ENCODE data around the gene FOXD1. TPM values are rescaled to one million over a fixed set of nuclear protein-coding genes. Genes with fewer than 3 reads are reported as not detected.
"Not testable (repeated sequence)": the region's sequence is repeated elsewhere in the genome, so short reads cannot be mapped to it uniquely, and the experiment has no call there.

FOXD1 gene
- polyA plus RNA-seq, 1 experiment, result 4.9 TPM

- Histone ChIP-seq H3K4me3 (ENCODE audit: low read depth, low read length) (no peak overlapping the region), H3K36me3 (ENCODE audit: control insufficient read depth, insufficient read depth, low read length) (no peaks in the 10 kb centered on the region), H3K27me3 (ENCODE audit: control insufficient read depth, insufficient read depth, low read length) (no peaks in the 10 kb centered on the region)
- ChIA-PET CTCF (no interaction called here), POLR2A (no interaction called here)
- TF ChIP-seq CTCF (IDR thresholded peaks at IDR 0.05; ENCODE audit: insufficient read depth, low read depth, low read length), result no peak
- no peak for DNase-seq (ENCODE audit: low read depth)
Measured at GRCh38 chr5:73493421-73493820, 44.8 kb upstream of the FOXD1 start.

- POLR2A ChIA-PET, result no interaction called here
- H3K36me3 ChIP-seq (ENCODE audit: control insufficient read depth, insufficient read depth, low read length), result no peaks in the 10 kb centered on the region
- CTCF ChIA-PET, result no interaction called here
Measured at GRCh38 chr5:73491155-73491554, 42.6 kb upstream of the FOXD1 start.

GRCh38 chr5:73490088-73490487 lies 41.5 kb upstream of the FOXD1 start:
- ChIA-PET POLR2A (no interaction called here), CTCF (no interaction called here)
- Histone ChIP-seq H3K4me3 (ENCODE audit: low read depth, low read length) (no peak overlapping the region), H3K36me3 (ENCODE audit: control insufficient read depth, insufficient read depth, low read length) (no peaks in the 10 kb centered on the region), H3K27me3 (ENCODE audit: control insufficient read depth, insufficient read depth, low read length) (peaks cover 2% of the 10 kb centered on the region; the same call in 1 of the 2 replicates)
- TF ChIP-seq CTCF (IDR thresholded peaks at IDR 0.05; ENCODE audit: insufficient read depth, low read depth, low read length), result no peak
- no peak for DNase-seq (ENCODE audit: low read depth)

More at GRCh38 chr5:73491155-73491554, 42.6 kb upstream of the FOXD1 start:
- no peak for DNase-seq (ENCODE audit: low read depth)
- no peak for TF ChIP-seq CTCF (IDR thresholded peaks at IDR 0.05; ENCODE audit: insufficient read depth, low read depth, low read length)
- H3K4me3 ChIP-seq (ENCODE audit: low read depth, low read length), result no peak overlapping the region
- peaks cover 2% of the 10 kb centered on the region; the same call in 1 of the 2 replicates for H3K27me3 ChIP-seq (ENCODE audit: control insufficient read depth, insufficient read depth, low read length)

GRCh38 chr5:73488806-73489205 lies 40.2 kb upstream of the FOXD1 start:
- DNase-seq (ENCODE audit: low read depth), result no peak
- Histone ChIP-seq H3K4me3 (ENCODE audit: low read depth, low read length) (no peak overlapping the region), H3K27me3 (ENCODE audit: control insufficient read depth, insufficient read depth, low read length) (peaks cover 2% of the 10 kb centered on the region; the same call in 1 of the 2 replicates), H3K36me3 (ENCODE audit: control insufficient read depth, insufficient read depth, low read length) (no peaks in the 10 kb centered on the region)
- no peak for TF ChIP-seq CTCF (IDR thresholded peaks at IDR 0.05; ENCODE audit: insufficient read depth, low read depth, low read length)
- ChIA-PET POLR2A (no interaction called here), CTCF (no interaction called here)

GRCh38 chr5:73487815-73488214 lies 39.2 kb upstream of the FOXD1 start:
- no peak for TF ChIP-seq CTCF (IDR thresholded peaks at IDR 0.05; ENCODE audit: insufficient read depth, low read depth, low read length)
- POLR2A ChIA-PET, result no interaction called here
- no peak overlapping the region for H3K4me3 ChIP-seq (ENCODE audit: low read depth, low read length)
- DNase-seq (ENCODE audit: low read depth), result no peak
- CTCF ChIA-PET, result interaction anchor here (1.1 to 2.2 kb wide), 4 partner anchors 9 to 49 kb away, joined by 4 to 13 read pairs (median 6); partner anchors contain the start of gene BTF3
- H3K27me3 ChIP-seq (ENCODE audit: control insufficient read depth, insufficient read depth, low read length), result peaks cover 2% of the 10 kb centered on the region; the same call in 1 of the 2 replicates
- no peaks in the 10 kb centered on the region for H3K36me3 ChIP-seq (ENCODE audit: control insufficient read depth, insufficient read depth, low read length)

GRCh38 chr5:73487257-73487656 lies 38.7 kb upstream of the FOXD1 start:
- DNase-seq (ENCODE audit: low read depth); H3K4me3 ChIP-seq (ENCODE audit: low read depth, low read length); H3K27me3 ChIP-seq (ENCODE audit: control insufficient read depth, insufficient read depth, low read length); H3K36me3 ChIP-seq (ENCODE audit: control insufficient read depth, insufficient read depth, low read length); POLR2A ChIA-PET: not testable (repeated sequence)
- CTCF ChIA-PET, result interaction anchor here (1.0 to 2.2 kb wide), 5 partner anchors 10 to 123 kb away, joined by 4 to 13 read pairs (median 4); partner anchors contain the start of gene BTF3
